DND-41 (cell line): ENCODE results near the gene UPF3A.

ENCODE experiments used
- ATAC-seq: fragments of 200-7000 bp; cut with Tn5 transposase; 3 replicates; pipeline ENCODE4 v1.9.1; 2021; ENCODE audit warnings: low read depth; ENCODE audit not compliant: insufficient read depth
- DNase-seq: peaks from one replicate; pipeline ENCODE4 v3.0.0-alpha.2; 2020
- H2AFZ ChIP-seq: 2 replicates; pipeline ENCODE4 v1.6.0; 2012; ENCODE audit warnings: low read depth, low read length
- H3K27ac ChIP-seq: 2 replicates; pipeline ENCODE4 v1.5.1; 2012; ENCODE audit warnings: low read length, inconsistent platforms
- H3K27me3 ChIP-seq: fragments of 200-600 bp; sonication (generic); 2 replicates; pipeline ENCODE4 v1.6.0; 2012; ENCODE audit warnings: low read length, mild to moderate bottlenecking, inconsistent platforms; ENCODE audit not compliant: insufficient read depth, poor library complexity
- H3K36me3 ChIP-seq: 2 replicates; pipeline ENCODE4 v1.5.1; 2012; ENCODE audit warnings: low read length, inconsistent platforms; ENCODE audit not compliant: insufficient read depth
- H3K4me1 ChIP-seq: 2 replicates; pipeline ENCODE4 v1.5.1; 2012; ENCODE audit warnings: mild to moderate bottlenecking, low read length; ENCODE audit not compliant: insufficient read depth
- H3K4me2 ChIP-seq: 2 replicates; pipeline ENCODE4 v1.6.0; 2012; ENCODE audit warnings: mild to moderate bottlenecking, moderate library complexity, low read length, inconsistent platforms; ENCODE audit not compliant: insufficient read depth
- H3K4me3 ChIP-seq, 2 experiments: fragments of 200-600 bp in 1 of 2; shearing (Covaris generic) in 1 of 2; 2 replicates each; pipeline ENCODE4 v1.5.1; 2012 to 2016; ENCODE audit warnings: inconsistent platforms in 2 of 2, low read length in 2 of 2, mild to moderate bottlenecking in 2 of 2, low read depth in 1 of 2, moderate library complexity in 1 of 2
- H3K79me2 ChIP-seq: 2 replicates; pipeline ENCODE4 v1.6.0; 2012; ENCODE audit warnings: low read length, inconsistent platforms; ENCODE audit not compliant: insufficient read depth
- H3K9ac ChIP-seq: 2 replicates; pipeline ENCODE4 v1.6.0; 2012; ENCODE audit warnings: low read depth, mild to moderate bottlenecking, inconsistent platforms, low read length, moderate library complexity
- H3K9me3 ChIP-seq: 2 replicates; pipeline ENCODE4 v1.5.1; 2012; ENCODE audit warnings: low read length, moderate library complexity, mild to moderate bottlenecking, inconsistent platforms; ENCODE audit not compliant: insufficient read depth, severe bottlenecking
- H4K20me1 ChIP-seq: 2 replicates; pipeline ENCODE4 v1.6.0; 2012; ENCODE audit warnings: low read length; ENCODE audit not compliant: insufficient read depth
- CTCF ChIP-seq: IDR thresholded peaks from 2 replicates; pipeline ENCODE4 v1.5.1; 2012; ENCODE audit warnings: borderline replicate concordance, low read length, moderate library complexity, mild to moderate bottlenecking; ENCODE audit not compliant: poor library complexity, severe bottlenecking; ENCODE audit errors: extremely low read depth
- EZH2 ChIP-seq: IDR thresholded peaks from 3 replicates; pipeline ENCODE4 v1.6.1; 2012; ENCODE audit warnings: borderline replicate concordance, low read depth, mild to moderate bottlenecking, moderate library complexity, low read length, inconsistent platforms; ENCODE audit not compliant: severe bottlenecking

The UPF3A gene

DNA sequence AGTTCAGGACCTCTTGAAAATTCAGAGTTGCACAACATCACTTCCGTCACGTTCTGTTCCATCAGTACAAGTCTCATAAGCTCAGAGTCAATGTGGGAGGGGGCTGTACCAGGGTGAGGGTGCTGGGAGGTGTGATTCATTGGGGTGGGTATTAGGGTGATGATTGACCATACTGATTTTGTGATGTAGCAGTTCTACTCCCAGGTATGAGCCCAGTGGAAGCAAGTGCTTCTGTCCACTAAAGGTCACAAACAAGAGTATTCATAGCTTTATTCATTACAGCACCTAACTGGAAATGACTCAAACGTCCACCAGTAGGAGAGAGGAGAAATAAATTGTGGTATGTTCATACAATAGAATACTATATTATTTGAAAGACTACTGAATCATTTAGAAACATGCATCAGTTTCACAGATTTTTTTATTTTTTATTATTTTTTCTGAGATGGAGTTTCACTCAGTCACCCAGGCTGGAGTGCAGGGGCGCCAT, 12.1 kb upstream of the UPF3A start:
- Histone ChIP-seq H3K9me3 (no peaks in the 10 kb centered on the region), H3K4me3 (no peak overlapping the region), H3K27me3 (no peaks in the 10 kb centered on the region), H3K36me3 (peaks cover 82% of the 10 kb centered on the region), H3K4me2 (no peak overlapping the region), H4K20me1 (no peaks in the 10 kb centered on the region), H3K4me1 (peaks cover under 1% of the 10 kb centered on the region; the same call in 1 of the 2 replicates), H3K27ac (no peak overlapping the region), H2AFZ (no peak overlapping the region), H3K9ac (no peak overlapping the region), H3K79me2 (no peaks in the 10 kb centered on the region)
- DNase-seq, result no peak
- TF ChIP-seq CTCF (no peak), EZH2 (no peak)
- ATAC-seq, result no peak

DNA sequence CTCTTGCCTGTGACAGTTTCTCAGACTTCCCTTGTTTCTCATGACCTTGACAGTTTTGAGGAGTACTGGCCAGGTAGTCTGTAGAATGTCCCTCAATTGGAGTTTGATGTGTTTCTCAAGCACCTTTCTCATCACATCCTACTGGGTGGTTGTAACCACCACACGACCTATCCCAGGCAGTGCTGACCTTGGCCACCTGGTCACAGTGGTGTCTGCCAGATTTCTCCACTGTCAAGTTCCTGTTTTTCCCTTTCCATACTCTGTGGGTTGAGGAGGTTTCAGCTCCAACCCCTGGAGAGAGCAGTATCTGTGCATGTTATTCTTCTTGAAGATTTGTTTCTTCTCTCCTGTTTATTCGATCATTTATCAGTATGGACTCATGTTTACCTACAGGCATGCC, 8.4 kb upstream of the UPF3A start:
- TF ChIP-seq CTCF, result no peak
- TF ChIP-seq EZH2, result no peak
- no peak for ATAC-seq
- Histone ChIP-seq H3K79me2 (no peaks in the 10 kb centered on the region), H3K27ac (no peak overlapping the region), H4K20me1 (no peaks in the 10 kb centered on the region), H3K4me1 (no peaks in the 10 kb centered on the region), H3K9me3 (no peaks in the 10 kb centered on the region), H3K36me3 (peaks cover 78% of the 10 kb centered on the region), H3K4me2 (no peak overlapping the region), H2AFZ (no peak overlapping the region), H3K27me3 (no peaks in the 10 kb centered on the region), H3K9ac (no peak overlapping the region), H3K4me3 (no peak overlapping the region)
- no peak for DNase-seq

DNA sequence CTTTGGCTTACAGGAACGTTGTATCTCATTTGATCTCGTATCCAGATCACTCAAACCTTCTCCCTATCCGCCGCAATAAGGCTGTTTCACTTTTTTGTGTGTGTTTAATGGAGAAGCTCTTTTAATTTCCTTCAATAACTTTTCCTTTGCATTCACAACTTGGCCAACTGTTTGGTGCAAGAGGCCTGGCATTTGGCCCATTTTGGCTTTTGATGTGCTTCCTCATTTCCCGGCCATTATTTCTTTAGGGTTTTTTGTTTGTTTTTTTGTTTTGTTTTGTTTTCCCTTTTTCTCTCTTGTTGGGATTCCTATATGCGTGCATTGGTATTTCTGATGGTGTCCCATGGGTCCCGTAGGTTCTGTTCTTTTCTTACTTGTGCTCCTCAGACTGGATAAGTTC, 6.1 kb upstream of the UPF3A start:
- Histone ChIP-seq H3K36me3 (peaks cover 62% of the 10 kb centered on the region), H3K4me2 (no peak overlapping the region), H3K9ac (no peak overlapping the region), H3K9me3 (no peaks in the 10 kb centered on the region), H2AFZ (no peak overlapping the region), H3K4me3 (no peak overlapping the region), H3K27ac (no peak overlapping the region), H4K20me1 (no peaks in the 10 kb centered on the region), H3K79me2 (no peaks in the 10 kb centered on the region), H3K4me1 (peaks cover 13% of the 10 kb centered on the region), H3K27me3 (no peaks in the 10 kb centered on the region)
- no peak for TF ChIP-seq CTCF
- TF ChIP-seq EZH2, result no peak
- DNase-seq (no peak), ATAC-seq (no peak)

DNA sequence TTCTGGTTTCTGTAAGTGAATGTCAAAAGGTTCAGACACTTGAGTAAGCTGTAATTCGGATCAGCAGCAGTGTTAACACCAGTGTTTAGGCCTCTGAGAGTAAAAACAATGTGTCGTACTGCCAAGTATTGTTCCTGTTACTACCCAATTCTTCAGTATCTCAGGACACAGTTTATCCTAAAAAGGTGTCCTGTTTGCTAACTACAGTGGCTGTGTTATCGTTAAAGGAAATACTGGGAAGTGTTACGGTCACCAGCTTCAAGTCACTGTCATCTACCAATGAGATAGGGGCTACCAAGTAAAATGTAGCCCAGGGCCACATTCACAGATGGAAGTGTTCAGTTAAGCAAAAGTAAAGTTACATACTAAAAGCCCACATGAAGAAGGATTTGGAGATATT, 2.3 kb upstream of the UPF3A start:
- Histone ChIP-seq H3K4me1 (peaks cover 32% of the 10 kb centered on the region), H3K4me3 (no peak overlapping the region), H4K20me1 (no peaks in the 10 kb centered on the region), H3K27ac (peak overlapping the region; percentile 100), H3K4me2 (no peak overlapping the region), H3K9me3 (no peaks in the 10 kb centered on the region), H3K79me2 (peaks cover 24% of the 10 kb centered on the region), H3K9ac (0 out of 2 replicates have a peak overlapping the region, but pooled peaks have one; percentile 93), H3K27me3 (no peaks in the 10 kb centered on the region), H2AFZ (no peak overlapping the region), H3K36me3 (peaks cover 47% of the 10 kb centered on the region)
- ATAC-seq (no peak), DNase-seq (no peak)
- TF ChIP-seq EZH2 (no peak), CTCF (no peak)
